Stimulated activated CD8-positive, alpha-beta memory T cell treated with anti-CD3 and anti-CD28 coated beads, Interleukin-7, amount 100 ng/mL, for 4 hours (primary cell): ENCODE data around the gene RERE.

ENCODE experiments used
- DNase-seq, 2 donors: peaks; one replicate each; pipeline ENCODE4 v3.0.0-alpha.2; 2020; ENCODE audit warnings: low read depth in 2 of 2

The RERE gene

DNA sequence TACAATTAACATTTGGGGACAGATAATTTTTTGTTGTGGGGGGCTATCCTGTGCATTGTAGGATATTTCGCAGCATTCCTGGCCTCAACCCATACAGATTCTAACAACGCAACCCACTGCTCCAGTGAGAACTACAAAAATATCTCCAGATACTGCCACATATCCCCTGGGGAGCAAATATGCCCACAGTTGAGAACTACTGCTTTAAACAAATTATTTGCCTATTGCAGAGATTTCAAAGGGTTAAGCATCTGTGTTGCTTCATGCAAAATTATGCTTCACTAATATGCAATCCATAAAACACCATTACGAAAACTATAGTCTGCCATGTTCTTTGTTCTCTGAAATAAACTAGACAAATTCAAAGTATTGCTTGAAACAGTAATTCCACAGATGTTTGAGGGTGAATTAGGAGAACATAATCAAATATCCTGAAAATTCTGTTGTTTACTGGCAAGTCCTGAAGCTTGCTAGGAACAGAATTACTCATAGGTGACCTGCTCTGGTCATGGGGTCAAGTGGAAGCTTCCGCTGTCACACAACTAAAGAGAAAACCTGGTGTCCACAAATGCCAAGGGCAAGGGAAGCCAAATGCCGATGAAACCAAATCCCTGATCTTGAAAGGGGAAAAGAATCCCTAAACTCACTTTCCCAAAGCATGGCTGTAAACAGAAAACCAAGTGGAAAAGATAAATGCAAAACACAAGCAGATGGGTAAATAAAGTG is 149.4 kb downstream of the RERE start:
- no peak for DNase-seq

DNA sequence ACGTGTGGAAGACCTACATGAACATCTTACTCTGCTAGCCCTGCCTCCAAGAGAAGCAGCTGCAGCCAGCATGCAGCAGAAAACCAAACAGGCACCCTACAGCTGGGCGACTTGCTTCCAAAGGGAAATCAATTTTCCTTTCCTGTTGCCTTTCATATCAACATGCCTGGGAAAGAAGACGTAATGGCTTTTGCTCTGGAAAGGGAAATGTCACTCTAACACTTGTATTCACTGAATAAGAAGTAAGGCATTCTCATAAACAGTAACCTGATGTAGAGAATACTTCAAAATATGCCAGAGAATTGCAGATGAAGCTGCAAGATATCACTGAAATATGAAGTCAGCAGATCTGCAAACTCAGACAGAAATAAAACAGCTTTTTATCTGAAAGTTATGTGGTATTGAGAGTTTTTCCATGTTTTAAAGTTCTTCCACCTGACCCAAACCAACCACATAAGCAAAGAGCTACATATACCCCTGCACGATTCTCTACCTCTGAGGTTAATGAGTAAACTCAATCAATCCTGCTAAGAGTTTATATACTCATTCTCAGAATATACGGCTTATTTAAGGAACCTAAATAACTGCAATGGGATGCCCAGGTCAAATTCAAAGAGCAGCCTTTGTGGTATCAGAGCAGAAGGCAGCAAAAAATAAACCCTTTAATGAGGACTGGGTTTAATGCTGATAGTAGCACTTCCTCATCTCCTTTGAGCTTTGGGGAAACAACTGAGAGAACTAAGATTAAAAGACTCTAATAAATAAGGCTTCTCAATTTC is 150.9 kb downstream of the RERE start:
- no peak for DNase-seq

DNA sequence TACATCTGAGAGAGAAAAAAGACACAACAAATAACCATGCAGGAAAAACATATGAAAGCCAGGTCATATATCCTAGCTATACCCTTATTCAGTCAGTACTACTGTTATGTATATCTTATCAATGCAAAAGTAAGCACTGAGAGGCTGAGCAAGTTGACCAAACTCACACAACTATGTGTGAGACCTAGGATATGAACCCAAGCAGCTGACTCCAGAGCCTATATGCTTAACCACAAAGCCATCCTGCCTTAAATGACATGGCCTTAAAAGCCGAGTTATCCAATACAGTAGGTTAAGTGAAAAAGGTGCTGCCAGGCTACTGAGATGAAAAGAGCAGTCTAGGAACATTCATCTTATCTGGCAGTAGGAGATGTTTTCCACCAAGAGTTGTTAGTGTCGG is 151.6 kb downstream of the RERE start:
- DNase-seq, result no peak

DNA sequence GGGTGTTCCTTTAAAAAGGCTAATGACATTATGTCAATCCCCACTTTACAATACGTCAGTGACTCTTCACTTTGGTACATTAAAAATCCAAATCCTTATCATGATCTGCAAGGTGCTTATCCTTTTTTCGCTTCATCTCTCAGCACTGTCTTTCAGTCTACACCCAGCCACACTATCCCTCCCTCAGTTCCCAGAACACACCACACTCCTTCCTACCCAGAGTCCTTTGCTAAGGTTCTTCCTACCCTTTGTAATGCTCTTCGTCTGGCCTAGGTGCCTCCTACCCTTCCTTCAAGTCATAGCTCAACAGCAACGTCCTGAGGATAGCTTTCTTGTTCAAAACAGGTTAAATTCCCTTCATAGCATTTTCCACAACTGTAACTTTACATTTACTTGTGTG is 152.6 kb downstream of the RERE start:
- no peak for DNase-seq

GRCh38 chr1:8663915-8664329 is 153.5 kb downstream of the RERE start:
- no peak for DNase-seq

GRCh38 chr1:8663090-8663802 is 154.2 kb downstream of the RERE start:
- DNase-seq, result no peak

GRCh38 chr1:8662380-8663072 is 154.9 kb downstream of the RERE start:
- no peak for DNase-seq

GRCh38 chr1:8661185-8662110 is 156.0 kb downstream of the RERE start:
- DNase-seq, result no peak

- no peak for DNase-seq
Observed at GRCh38 chr1:8660411-8660828, 157.0 kb downstream of the RERE start.

- DNase-seq, result no peak
Observed at GRCh38 chr1:8659593-8659992, 157.8 kb downstream of the RERE start.

DNA sequence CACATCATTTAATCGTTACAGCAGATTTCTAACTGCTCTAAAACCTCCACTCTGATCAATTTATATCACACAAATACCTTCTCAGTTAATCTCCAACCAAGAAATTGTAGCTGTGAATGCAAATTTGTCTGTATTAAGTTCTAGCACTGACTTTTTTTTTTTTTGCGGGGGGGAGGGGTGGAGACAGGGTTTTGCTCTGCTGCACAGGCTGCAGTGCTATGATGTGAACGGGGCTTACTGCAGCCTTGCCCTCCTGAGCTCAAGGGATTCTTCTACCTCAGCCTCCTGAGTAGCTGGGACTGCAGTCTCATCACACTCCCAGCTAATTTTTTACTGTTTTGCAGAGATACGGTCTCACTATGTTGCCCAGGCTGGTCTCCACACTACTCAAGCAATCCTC is 163.6 kb downstream of the RERE start:
- no peak for DNase-seq

DNA sequence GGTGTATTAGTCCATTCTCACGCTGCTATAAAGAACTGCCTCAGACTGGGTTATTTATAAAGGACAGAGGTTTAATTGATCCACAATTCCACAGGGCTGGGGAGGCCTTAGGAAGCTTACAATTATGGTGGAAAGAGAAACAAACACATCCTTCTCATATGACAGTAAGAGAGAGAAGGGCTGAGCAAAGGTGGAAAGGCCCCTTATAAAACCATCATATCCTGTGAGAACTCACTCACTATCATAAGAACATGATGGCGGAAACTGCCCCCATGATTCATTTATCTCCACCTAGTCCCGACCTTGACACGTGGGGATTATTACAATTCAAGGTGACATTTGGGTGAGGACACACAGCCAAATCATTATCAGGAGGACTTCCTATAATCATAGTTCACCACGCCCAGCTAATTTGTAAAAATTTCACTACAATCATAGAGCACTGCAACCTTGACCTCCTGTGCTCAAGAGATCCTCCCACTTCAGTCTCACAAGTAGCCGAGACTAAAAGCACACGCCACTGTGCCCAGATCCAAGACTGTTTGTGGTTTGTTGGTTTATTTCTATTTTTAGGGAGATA is 164.9 kb downstream of the RERE start:
- DNase-seq, result no peak

GRCh38 chr1:8651962-8652361 is 165.5 kb downstream of the RERE start:
- no peak for DNase-seq

DNA sequence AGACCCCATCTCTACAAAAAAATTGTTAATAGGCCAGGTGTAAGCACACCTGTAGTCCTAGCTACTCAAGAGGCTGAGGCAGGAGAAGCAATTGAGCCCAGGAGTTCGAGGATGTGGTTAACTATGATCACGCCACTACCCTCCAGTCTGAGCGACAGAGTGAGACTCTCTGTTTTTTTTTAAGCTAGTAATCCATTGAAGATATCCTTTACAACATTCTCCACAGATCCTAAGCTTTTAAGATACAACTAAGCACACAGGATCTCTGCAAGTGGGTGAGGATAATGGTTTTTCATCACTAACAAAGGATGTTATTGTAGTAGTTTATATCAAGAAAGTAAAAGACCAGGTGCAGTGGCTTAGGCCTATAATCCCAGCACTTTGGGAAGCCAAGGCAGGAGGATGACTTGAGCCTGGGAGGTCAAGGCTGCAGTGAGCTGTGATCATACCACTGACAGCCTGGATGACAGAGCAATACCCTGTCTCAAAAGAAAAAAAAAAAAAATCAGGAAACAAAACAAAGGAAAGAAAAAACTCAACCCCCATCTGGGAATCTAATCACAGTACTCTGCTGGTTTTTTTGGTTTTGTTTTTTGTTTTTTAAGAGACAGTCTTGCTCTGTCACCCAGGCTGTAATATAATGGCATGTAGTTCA is 166.1 kb downstream of the RERE start:
- no peak for DNase-seq

DNA sequence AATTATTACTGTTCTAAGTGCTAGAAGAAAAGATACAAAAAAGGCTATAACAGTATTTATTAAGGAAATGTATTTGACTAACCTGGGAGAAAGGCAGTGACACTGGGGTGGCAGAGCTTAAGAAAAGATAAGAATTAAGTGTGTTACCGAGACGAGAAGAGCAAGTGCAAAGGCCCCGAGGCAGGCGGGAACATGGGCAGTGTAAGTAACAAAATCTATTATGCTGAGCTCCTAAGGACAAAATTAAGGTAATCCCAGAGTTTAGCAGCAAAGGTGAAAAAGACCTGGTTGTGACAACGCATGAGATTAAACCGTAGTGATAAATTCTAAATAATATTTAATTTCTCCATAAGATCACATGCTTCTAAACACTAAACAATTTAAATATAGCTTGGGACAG is 167.6 kb downstream of the RERE start:
- DNase-seq, result no peak

DNA sequence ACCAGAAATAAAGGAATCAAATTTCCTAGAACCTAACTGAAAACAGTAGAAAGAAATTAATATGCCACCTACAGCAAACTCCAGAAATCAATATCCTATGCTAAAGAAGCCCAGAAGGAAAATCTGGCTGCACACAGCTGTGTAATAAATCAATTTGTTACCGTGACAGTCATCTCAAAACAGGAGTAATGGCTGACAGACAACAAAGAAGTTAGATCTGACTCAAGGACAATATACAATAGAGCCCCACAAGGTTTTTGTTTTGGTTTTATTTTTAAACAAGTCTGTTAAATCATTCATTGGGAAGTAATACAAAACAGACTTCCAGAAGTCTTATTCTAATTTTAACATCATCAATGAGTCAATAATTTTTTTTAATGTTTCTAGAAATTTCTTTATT is 168.4 kb downstream of the RERE start:
- no peak for DNase-seq

DNA sequence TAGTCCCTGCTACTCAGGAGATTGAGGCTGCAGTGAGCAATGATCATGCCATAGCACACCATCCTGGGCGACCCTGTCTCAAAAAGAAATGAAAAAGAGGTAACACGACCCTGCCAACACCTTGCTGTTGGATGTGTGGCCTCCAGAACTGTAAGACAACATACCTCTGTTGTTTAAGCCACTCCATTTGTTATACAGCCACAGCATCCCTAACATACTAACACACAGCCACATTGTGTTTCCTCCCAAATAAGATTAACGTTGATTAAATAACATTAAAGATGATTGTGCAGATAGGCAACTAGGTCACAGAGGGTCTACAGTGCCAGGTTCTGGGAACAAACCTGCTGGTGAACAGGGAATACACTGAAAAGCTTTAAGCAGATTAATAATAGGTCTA is 170.4 kb downstream of the RERE start:
- no peak for DNase-seq

DNA sequence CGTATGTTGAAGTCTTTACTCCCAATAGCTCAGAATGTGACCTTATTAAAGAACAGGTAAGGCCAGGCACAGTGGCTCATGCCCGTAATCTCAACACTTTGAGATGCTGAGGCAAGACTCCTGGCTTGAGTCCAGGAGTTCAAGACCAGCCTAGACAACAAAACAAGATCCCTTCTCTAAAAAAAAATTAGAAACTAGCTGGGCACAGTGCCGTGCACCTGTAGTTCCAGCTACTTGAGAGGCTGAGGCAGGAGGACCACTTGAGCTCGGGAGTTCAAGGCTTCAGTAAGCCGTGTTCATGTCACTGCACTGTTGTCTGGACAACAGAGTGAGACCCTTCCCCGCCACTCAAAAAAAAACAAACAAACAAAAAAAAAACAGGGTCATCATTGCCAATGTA is 171.3 kb downstream of the RERE start:
- no peak for DNase-seq

DNA sequence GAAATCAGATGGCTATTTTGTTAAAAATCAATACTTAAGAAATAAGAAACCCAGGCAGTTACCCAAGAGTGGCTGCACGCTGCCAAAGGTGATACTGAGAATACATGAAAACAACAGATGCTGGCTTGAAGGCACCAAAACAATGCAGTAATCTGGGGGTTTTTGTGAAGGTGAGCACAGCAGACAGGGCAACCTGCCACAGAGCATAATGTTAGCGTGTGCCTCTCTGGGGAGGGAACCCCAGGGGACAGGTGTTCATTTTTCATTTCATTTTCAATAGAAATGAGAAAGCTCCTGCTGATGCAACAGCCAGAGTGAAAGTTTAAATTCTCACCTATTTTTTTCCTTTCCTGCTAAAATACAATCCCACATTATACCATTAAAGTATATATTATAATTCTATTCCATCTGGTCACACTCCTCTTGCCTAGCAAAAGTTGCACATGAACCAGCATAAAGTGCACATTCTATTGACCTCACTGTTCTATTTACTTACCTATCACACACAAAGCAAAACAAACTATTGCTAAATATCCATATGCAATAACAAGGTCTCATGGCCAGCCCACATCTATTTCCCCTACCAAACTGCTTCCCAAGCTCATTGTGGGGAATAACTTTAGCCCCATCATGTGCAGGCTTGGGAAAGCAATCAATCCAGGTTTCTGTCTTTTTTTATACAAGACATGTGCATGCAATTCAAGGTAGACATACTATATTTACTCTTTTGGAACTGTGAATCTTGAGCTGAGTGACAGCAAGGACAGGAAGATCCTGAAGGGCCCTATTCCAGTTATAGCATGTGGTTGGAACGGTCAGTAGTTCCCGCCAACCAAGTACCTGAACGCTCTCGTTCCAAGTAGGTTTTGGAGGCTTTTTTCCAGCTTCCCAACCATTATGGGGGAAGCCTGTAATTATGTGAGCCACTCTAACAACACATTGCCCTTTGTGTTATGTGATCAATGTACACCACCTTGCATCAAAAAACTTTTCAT is 173.6 kb downstream of the RERE start:
- DNase-seq, result no peak
